Gastrocnemius medialis (tissue), 4 donors: ENCODE data around the gene ATP2B1. TPM values are rescaled to one million over a fixed set of nuclear protein-coding genes. Genes with fewer than 3 reads are reported as not detected.

Source experiments
- ATAC-seq, 2 donors: fragments of 150-250 bp; one replicate each; pipeline ENCODE4 v1.9.1; 2016
- DNase-seq, 2 donors: peaks; one replicate each; pipeline ENCODE4 v3.0.0-alpha.2; 2019
- H3K27ac ChIP-seq, 4 donors: fragments of 200-600 bp; sonication (generic); 1 replicate in 1 of 4; 2 replicates in 3 of 4; pipeline ENCODE4 v1.5.1; 2016 to 2018; ENCODE audit warnings: mild to moderate bottlenecking in 2 of 4, moderate library complexity in 1 of 4
- H3K27me3 ChIP-seq, 3 donors: fragments of 200-600 bp; sonication (generic) in 2 of 3; 1 replicate in 1 of 3; 2 replicates in 2 of 3; pipeline versions ENCODE4 v1.5.1 to v1.6.0; 2016 to 2019; ENCODE audit warnings: mild to moderate bottlenecking in 1 of 3, moderate library complexity in 1 of 3
- H3K36me3 ChIP-seq, 2 donors: fragments of 200-600 bp; sonication (generic) in 1 of 2; one replicate each; pipeline ENCODE4 v1.5.1; 2017 to 2018
- H3K4me1 ChIP-seq, 2 donors: fragments of 200-600 bp; sonication (generic) in 1 of 2; one replicate each; pipeline ENCODE4 v1.5.1; 2016 to 2017; ENCODE audit warnings: mild to moderate bottlenecking in 2 of 2
- H3K4me3 ChIP-seq, 4 donors: fragments of 200-600 bp; sonication (generic) in 3 of 4; 1 replicate in 1 of 4; 2 replicates in 3 of 4; pipeline ENCODE4 v1.5.1; 2016 to 2019; ENCODE audit warnings: mild to moderate bottlenecking in 2 of 4
- H3K9me3 ChIP-seq, 3 donors: fragments of 200-600 bp; sonication (generic) in 2 of 3; 1 replicate in 1 of 3; 2 replicates in 2 of 3; pipeline ENCODE4 v1.5.1; 2016 to 2019
- POLR2A ChIP-seq, 2 donors: fragments of 450-650 bp; IDR thresholded peaks; one replicate each; pipeline ENCODE4 v1.6.1; 2017; ENCODE audit warnings: antibody characterized with exemption in 2 of 2, mild to moderate bottlenecking in 2 of 2, moderate library complexity in 2 of 2
- in situ Hi-C, 4 donors: fragments of 200-750 bp; cut with MboI; loops; one replicate each; pipeline versions ENCODE4 v1.15.0 to v1.8.0; 2017; ENCODE audit warnings: low sequenced_read_pairs in 4 of 4
- intact Hi-C: fragments of 100-400 bp; cut with DNase I; formaldehyde crosslinking; loops from one replicate; pipeline ENCODE4 v1.15.1; 2023; ENCODE audit warnings: low total_unique reads
- total RNA-seq, 4 donors: library from RNA; depleted of rRNA; stranded (reverse); fragments of >200 nt; gene quantifications; one replicate each; pipeline versions ENCODE4 v1.1.0 to v1.2.3, GENCODE V29; 2016
- TF ChIP-seq, protein P1 (sequence below), 5 experiments: fragments of 450-650 bp in 3 of 5; fragments of 200-600 bp in 2 of 5; sonication (generic) in 2 of 5; IDR thresholded peaks in 4 of 5; conservative IDR thresholded peaks in 1 of 5; 1 replicate in 4 of 5; 2 replicates in 1 of 5; pipeline ENCODE4 v1.5.1; 2016 to 2019; ENCODE audit warnings: antibody characterized with exemption in 5 of 5, mild to moderate bottlenecking in 3 of 5, moderate library complexity in 3 of 5

The ATP2B1 gene
- total RNA-seq, 4 donors from 2014 or later = 32.9 to 52.8 (median 47.1) TPM

DNA sequence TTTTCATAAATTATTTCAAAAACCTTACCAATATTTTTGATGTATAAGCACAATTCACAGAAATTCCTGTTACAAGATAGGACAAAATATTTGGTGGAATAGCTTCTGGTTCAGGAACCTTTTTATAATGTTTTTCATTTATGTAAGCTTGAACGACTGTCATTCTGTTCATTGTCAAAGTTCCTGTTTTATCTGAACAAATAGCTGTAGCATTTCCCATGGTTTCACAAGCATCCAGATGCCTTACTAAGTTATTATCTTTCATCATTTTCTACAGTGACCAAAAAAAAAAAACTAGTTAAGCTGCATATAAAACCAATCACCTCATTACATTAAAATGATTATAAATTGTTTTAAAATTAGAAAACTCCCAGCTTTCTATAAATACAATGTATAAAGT, 87.1 kb downstream of the ATP2B1 start:
- Histone ChIP-seq H3K36me3 (peaks cover 0 to 29% of the 10 kb centered on the region in 2 donors), H3K9me3 (no peaks in the 10 kb centered on the region), H3K4me1 (no peaks in the 10 kb centered on the region), H3K27ac (no peak overlapping the region), H3K27me3 (no peaks in the 10 kb centered on the region), H3K4me3 (no peak overlapping the region)
- no peak for DNase-seq
- intact Hi-C loops = no loop called here
- TF ChIP-seq, protein P1, sequence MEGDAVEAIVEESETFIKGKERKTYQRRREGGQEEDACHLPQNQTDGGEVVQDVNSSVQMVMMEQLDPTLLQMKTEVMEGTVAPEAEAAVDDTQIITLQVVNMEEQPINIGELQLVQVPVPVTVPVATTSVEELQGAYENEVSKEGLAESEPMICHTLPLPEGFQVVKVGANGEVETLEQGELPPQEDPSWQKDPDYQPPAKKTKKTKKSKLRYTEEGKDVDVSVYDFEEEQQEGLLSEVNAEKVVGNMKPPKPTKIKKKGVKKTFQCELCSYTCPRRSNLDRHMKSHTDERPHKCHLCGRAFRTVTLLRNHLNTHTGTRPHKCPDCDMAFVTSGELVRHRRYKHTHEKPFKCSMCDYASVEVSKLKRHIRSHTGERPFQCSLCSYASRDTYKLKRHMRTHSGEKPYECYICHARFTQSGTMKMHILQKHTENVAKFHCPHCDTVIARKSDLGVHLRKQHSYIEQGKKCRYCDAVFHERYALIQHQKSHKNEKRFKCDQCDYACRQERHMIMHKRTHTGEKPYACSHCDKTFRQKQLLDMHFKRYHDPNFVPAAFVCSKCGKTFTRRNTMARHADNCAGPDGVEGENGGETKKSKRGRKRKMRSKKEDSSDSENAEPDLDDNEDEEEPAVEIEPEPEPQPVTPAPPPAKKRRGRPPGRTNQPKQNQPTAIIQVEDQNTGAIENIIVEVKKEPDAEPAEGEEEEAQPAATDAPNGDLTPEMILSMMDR (IDR thresholded peaks at IDR 0.05 in 4 of 5, conservative IDR thresholded peaks at IDR 0.05 in 1 of 5) = no peak
- no peak for TF ChIP-seq POLR2A (IDR thresholded peaks at IDR 0.05)
- in situ Hi-C loops = no loop called here
- ATAC-seq = no peak

DNA sequence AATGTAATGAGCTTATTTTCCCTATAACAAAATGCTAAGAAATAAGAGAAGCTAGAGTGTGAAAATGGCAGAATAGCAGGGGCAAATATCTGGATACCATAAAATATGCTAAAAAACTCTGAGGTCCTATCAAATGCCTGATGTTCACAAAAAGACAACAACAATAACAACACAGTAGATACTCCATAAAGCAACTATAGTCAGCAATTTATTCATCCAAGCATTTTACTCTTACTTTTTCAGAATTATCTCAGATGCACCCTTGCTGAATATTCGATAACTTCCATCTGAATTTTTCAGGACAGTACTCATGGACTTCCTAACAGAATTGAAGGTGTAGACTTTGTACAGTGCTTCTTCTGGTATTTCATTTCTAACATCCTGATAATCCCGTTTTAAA, 88.9 kb downstream of the ATP2B1 start:
- in situ Hi-C loops (no loop called here), intact Hi-C loops (no loop called here)
- Histone ChIP-seq H3K27ac (no peak overlapping the region), H3K27me3 (no peaks in the 10 kb centered on the region), H3K4me1 (no peaks in the 10 kb centered on the region), H3K4me3 (no peak overlapping the region), H3K36me3 (peaks cover 0 to 22% of the 10 kb centered on the region in 2 donors), H3K9me3 (no peaks in the 10 kb centered on the region)
- DNase-seq (no peak), ATAC-seq (no peak)
- TF ChIP-seq, protein P1 (IDR thresholded peaks at IDR 0.05 in 4 of 5, conservative IDR thresholded peaks at IDR 0.05 in 1 of 5) = no peak
- no peak for TF ChIP-seq POLR2A (IDR thresholded peaks at IDR 0.05)

DNA sequence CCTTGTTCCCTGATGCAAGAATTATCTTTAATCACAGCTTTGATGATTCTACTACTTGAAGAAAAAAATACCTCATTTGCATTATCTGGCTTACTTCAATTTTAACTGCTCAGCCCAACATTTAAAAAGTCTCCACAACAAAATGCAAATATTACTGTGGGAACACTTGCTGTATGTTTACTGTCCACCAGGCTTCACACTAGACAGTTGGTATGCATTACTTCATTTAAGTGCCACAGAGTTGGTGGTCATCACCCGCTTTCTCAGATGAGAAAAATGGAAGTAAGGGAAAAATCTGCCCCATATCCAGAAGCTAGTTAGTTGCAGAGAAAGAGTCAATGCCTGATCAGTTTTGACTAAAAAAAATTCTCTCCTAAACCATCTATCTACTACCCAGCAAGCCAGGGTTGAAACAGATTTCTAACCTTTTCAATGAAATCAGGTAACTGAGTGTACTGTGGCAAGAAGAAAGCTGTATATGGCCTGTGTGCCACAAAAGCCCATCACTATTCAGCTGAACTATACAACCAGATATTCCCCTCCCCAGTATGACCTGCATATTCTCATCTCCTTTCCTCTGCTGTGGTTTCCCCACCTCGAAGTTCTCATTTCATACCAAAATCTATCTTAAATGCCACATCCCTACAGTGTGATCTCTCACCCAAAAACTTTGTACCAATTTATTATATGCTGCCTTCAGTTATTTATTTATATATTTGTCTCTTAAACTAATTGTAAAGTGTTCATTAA, 90.3 kb downstream of the ATP2B1 start:
- Histone ChIP-seq H3K36me3 (peaks cover 0 to 19% of the 10 kb centered on the region in 2 donors), H3K9me3 (no peaks in the 10 kb centered on the region), H3K4me3 (no peak overlapping the region), H3K27me3 (no peaks in the 10 kb centered on the region), H3K27ac (no peak overlapping the region), H3K4me1 (no peaks in the 10 kb centered on the region)
- in situ Hi-C loops = no loop called here
- DNase-seq = no peak
- intact Hi-C loops = no loop called here
- TF ChIP-seq, protein P1 (IDR thresholded peaks at IDR 0.05 in 4 of 5, conservative IDR thresholded peaks at IDR 0.05 in 1 of 5) = no peak
- no peak for TF ChIP-seq POLR2A (IDR thresholded peaks at IDR 0.05)
- no peak for ATAC-seq

DNA sequence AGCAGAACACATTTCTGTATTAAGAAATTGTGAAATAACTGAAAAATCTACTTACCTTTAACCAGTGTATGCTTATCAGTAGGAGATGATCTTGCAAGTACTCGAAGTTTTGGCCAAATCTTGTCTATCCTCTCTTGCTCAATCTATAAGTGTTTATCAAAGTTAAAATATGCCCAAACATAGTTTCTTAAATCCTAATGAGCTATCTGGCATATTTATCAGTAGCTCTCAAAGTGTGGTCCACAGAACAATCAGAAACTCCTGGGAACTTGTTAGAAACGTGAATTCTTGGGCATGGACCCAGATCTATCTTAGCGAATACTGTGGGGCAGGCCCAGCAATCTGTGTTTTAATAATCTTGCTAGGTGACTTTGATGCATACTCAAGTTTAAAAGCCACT, 98.3 kb downstream of the ATP2B1 start:
- no peak for DNase-seq
- TF ChIP-seq, protein P1 (IDR thresholded peaks at IDR 0.05 in 4 of 5, conservative IDR thresholded peaks at IDR 0.05 in 1 of 5) = no peak
- Histone ChIP-seq H3K9me3 (no peaks in the 10 kb centered on the region), H3K36me3 (peaks cover 0 to 31% of the 10 kb centered on the region in 2 donors), H3K4me3 (no peak overlapping the region), H3K27me3 (no peaks in the 10 kb centered on the region), H3K4me1 (no peaks in the 10 kb centered on the region), H3K27ac (no peak overlapping the region)
- in situ Hi-C loops = no loop called here
- ATAC-seq = no peak
- intact Hi-C loops = no loop called here

GRCh38 chr12:89603678-89604077, 105.0 kb downstream of the ATP2B1 start:
- in situ Hi-C loops (no loop called here), intact Hi-C loops (no loop called here)
- Histone ChIP-seq H3K4me3 (no peak overlapping the region), H3K9me3 (no peaks in the 10 kb centered on the region), H3K36me3 (peaks cover 0 to 52% of the 10 kb centered on the region in 2 donors), H3K27ac (no peak overlapping the region), H3K27me3 (no peaks in the 10 kb centered on the region), H3K4me1 (no peaks in the 10 kb centered on the region)
- no peak for DNase-seq
- no peak for ATAC-seq
- TF ChIP-seq, protein P1 (IDR thresholded peaks at IDR 0.05 in 4 of 5, conservative IDR thresholded peaks at IDR 0.05 in 1 of 5) = no peak
- TF ChIP-seq POLR2A (IDR thresholded peaks at IDR 0.05) = no peak
